ENCODE results near the gene CCDC190. TPM values are rescaled to one million over a fixed set of nuclear protein-coding genes. Genes with fewer than 3 reads are reported as not detected.

The CCDC190 gene
- total and polyA plus RNA-seq, 4 donors: 0.14 to 4.8 (median 0.20) TPM; not detected in 1

- no peaks in the 10 kb centered on the region for H3K27me3 ChIP-seq (ENCODE audit: control insufficient read depth, insufficient read depth, low read length)
- H3K9me3 ChIP-seq (ENCODE audit: control insufficient read depth, insufficient read depth, low read length): no peaks in the 10 kb centered on the region
- no peaks in the 10 kb centered on the region for H3K4me1 ChIP-seq (ENCODE audit: control insufficient read depth, insufficient read depth, low read length)
- WGBS (ENCODE audit: insufficient coverage): 27% methylated on average over 1 of the region's 1 CpG
- no peak overlapping the region for H3K27ac ChIP-seq (ENCODE audit: low read depth, low read length)
- no peak overlapping the region for H3K4me3 ChIP-seq (ENCODE audit: low read depth, low read length)
- no peaks in the 10 kb centered on the region for H3K36me3 ChIP-seq (ENCODE audit: control insufficient read depth, insufficient read depth, low read length)
- no peak for DNase-seq (ENCODE audit: low read depth in 4 of 6, low spot score in 6 of 6)
Observed at GRCh38 chr1:162859191-162859590, 1.8 kb downstream of the CCDC190 start.

GRCh38 chr1:162857850-162858249 is 3.1 kb downstream of the CCDC190 start:
- Histone ChIP-seq H3K27me3 (ENCODE audit: control insufficient read depth, insufficient read depth, low read length) (no peaks in the 10 kb centered on the region), H3K27ac (ENCODE audit: low read depth, low read length) (no peak overlapping the region), H3K36me3 (ENCODE audit: control insufficient read depth, insufficient read depth, low read length) (no peaks in the 10 kb centered on the region), H3K4me1 (ENCODE audit: control insufficient read depth, insufficient read depth, low read length) (no peaks in the 10 kb centered on the region), H3K4me3 (ENCODE audit: low read depth, low read length) (no peak overlapping the region), H3K9me3 (ENCODE audit: control insufficient read depth, insufficient read depth, low read length) (no peaks in the 10 kb centered on the region)
- no peak for DNase-seq (ENCODE audit: low read depth in 4 of 6, low spot score in 6 of 6)

DNA sequence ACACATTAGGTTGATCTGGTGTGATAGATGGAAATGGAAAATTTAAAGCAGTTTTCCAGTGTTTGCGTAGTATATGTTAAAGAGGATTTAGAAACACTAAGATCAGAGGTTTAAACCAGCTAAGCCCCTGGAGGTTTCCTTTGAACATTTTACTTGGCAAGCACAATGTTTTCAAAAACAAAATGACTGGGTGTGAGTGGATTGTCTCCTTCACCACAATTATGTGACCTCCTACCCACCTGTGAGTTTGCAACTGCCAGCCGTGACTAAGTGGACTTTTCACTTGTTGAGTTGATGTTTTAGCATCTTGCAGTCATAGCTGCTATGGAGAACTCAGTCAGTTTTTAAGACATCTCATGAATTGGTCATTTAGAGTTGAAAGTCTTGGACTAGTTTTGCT is 4.7 kb downstream of the CCDC190 start:
- H3K4me3 ChIP-seq (ENCODE audit: low read depth, low read length): no peak overlapping the region
- no peaks in the 10 kb centered on the region for H3K27me3 ChIP-seq (ENCODE audit: control insufficient read depth, insufficient read depth, low read length)
- H3K27ac ChIP-seq (ENCODE audit: low read depth, low read length): no peak overlapping the region
- WGBS (ENCODE audit: insufficient coverage): 100% methylated on average over 1 of the region's 2 CpGs
- no peaks in the 10 kb centered on the region for H3K4me1 ChIP-seq (ENCODE audit: control insufficient read depth, insufficient read depth, low read length)
- no peaks in the 10 kb centered on the region for H3K36me3 ChIP-seq (ENCODE audit: control insufficient read depth, insufficient read depth, low read length)
- no peak for DNase-seq (ENCODE audit: low read depth in 4 of 6, low spot score in 6 of 6)
- H3K9me3 ChIP-seq (ENCODE audit: control insufficient read depth, insufficient read depth, low read length): no peaks in the 10 kb centered on the region

GRCh38 chr1:162855461-162856150 is 5.4 kb downstream of the CCDC190 start:
- WGBS (ENCODE audit: insufficient coverage): no CpG with 5 or more reads among the region's 4 CpGs

DNA sequence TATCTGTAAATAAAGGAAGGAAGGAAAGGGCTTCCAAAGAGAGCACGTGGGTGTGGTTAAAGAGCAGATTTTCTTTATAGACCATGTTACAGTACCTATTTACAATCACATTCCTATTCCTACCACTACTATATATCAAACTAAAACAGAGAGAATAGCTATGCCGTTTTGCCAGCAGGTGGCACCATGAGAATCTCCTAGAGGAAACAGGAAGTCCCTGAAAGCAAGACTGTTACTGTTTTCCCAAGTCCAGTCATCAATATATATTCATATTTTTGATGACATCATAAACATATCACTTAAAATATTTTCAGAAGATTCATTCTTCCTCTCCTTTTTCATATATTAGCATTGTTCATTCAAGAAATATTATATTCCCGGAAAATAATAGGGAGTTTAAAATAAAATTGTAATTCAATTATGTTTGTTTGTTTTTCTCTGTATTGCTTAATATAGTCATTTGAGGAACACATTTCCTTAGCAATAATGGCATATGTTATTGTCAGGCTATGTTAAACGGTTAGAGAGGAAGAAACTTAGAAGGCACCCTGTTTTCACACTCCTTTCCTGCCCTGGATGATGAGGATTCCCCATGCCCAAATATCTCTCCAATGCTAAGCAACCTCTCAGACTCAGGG is 6.6 kb downstream of the CCDC190 start:
- Histone ChIP-seq H3K27me3 (ENCODE audit: control insufficient read depth, insufficient read depth, low read length) (no peaks in the 10 kb centered on the region), H3K4me3 (ENCODE audit: low read depth, low read length) (no peak overlapping the region), H3K4me1 (ENCODE audit: control insufficient read depth, insufficient read depth, low read length) (no peaks in the 10 kb centered on the region), H3K36me3 (ENCODE audit: control insufficient read depth, insufficient read depth, low read length) (no peaks in the 10 kb centered on the region), H3K9me3 (ENCODE audit: control insufficient read depth, insufficient read depth, low read length) (no peaks in the 10 kb centered on the region), H3K27ac (ENCODE audit: low read depth, low read length) (no peak overlapping the region)
- no CpG with 5 or more reads among the region's 4 CpGs for whole genome bisulfite sequencing (ENCODE audit: insufficient coverage)
- DNase-seq (ENCODE audit: low read depth in 4 of 6, low spot score in 6 of 6): peak in 5 of 6 donors; percentile 51 to 94 (median 57)

More at GRCh38 chr1:162855461-162856150, 5.4 kb downstream of the CCDC190 start:
- no peak overlapping the region for H3K27ac ChIP-seq (ENCODE audit: low read depth, low read length)
- H3K4me3 ChIP-seq (ENCODE audit: low read depth, low read length): no peak overlapping the region
- no peaks in the 10 kb centered on the region for H3K36me3 ChIP-seq (ENCODE audit: control insufficient read depth, insufficient read depth, low read length)
- no peaks in the 10 kb centered on the region for H3K27me3 ChIP-seq (ENCODE audit: control insufficient read depth, insufficient read depth, low read length)
- H3K4me1 ChIP-seq (ENCODE audit: control insufficient read depth, insufficient read depth, low read length): no peaks in the 10 kb centered on the region
- no peak for DNase-seq (ENCODE audit: low read depth in 4 of 6, low spot score in 6 of 6)
- no peaks in the 10 kb centered on the region for H3K9me3 ChIP-seq (ENCODE audit: control insufficient read depth, insufficient read depth, low read length)

- Histone ChIP-seq H3K36me3 (ENCODE audit: control insufficient read depth, insufficient read depth, low read length) (no peaks in the 10 kb centered on the region), H3K4me3 (ENCODE audit: low read depth, low read length) (no peak overlapping the region), H3K27me3 (ENCODE audit: control insufficient read depth, insufficient read depth, low read length) (no peaks in the 10 kb centered on the region), H3K9me3 (ENCODE audit: control insufficient read depth, insufficient read depth, low read length) (no peaks in the 10 kb centered on the region), H3K27ac (ENCODE audit: low read depth, low read length) (no peak overlapping the region), H3K4me1 (ENCODE audit: control insufficient read depth, insufficient read depth, low read length) (no peaks in the 10 kb centered on the region)
- DNase-seq (ENCODE audit: low read depth in 4 of 6, low spot score in 6 of 6): no peak
- 88% methylated on average over 1 of the region's 1 CpG for WGBS (ENCODE audit: insufficient coverage)
Observed at GRCh38 chr1:162851341-162851740, 9.6 kb downstream of the CCDC190 start.

DNA sequence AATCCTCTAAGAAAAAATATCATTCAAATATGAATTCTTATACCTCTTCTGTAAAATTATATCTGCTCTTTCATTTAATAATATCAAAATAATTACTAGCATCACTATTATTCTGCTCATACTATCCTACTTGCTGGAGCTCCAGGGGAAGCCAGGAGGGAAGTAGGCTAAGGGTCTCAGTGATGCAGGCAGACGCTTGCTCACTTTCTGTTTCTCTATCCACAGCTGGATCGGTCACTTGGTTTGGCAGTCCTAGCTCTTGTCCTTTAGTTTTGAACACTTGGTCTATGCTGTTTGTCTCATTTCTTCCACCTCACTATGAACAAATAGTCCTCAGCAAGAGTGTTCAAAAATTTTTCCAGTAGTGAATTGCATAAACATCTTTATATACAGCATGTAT is 11.3 kb downstream of the CCDC190 start:
- no peak for DNase-seq (ENCODE audit: low read depth in 4 of 6, low spot score in 6 of 6)
- Histone ChIP-seq H3K36me3 (ENCODE audit: control insufficient read depth, insufficient read depth, low read length) (no peaks in the 10 kb centered on the region), H3K9me3 (ENCODE audit: control insufficient read depth, insufficient read depth, low read length) (no peaks in the 10 kb centered on the region), H3K27ac (ENCODE audit: low read depth, low read length) (no peak overlapping the region), H3K4me3 (ENCODE audit: low read depth, low read length) (no peak overlapping the region), H3K27me3 (ENCODE audit: control insufficient read depth, insufficient read depth, low read length) (no peaks in the 10 kb centered on the region), H3K4me1 (ENCODE audit: control insufficient read depth, insufficient read depth, low read length) (no peaks in the 10 kb centered on the region)
- WGBS (ENCODE audit: insufficient coverage): 85% methylated on average over 2 of the region's 2 CpGs

DNA sequence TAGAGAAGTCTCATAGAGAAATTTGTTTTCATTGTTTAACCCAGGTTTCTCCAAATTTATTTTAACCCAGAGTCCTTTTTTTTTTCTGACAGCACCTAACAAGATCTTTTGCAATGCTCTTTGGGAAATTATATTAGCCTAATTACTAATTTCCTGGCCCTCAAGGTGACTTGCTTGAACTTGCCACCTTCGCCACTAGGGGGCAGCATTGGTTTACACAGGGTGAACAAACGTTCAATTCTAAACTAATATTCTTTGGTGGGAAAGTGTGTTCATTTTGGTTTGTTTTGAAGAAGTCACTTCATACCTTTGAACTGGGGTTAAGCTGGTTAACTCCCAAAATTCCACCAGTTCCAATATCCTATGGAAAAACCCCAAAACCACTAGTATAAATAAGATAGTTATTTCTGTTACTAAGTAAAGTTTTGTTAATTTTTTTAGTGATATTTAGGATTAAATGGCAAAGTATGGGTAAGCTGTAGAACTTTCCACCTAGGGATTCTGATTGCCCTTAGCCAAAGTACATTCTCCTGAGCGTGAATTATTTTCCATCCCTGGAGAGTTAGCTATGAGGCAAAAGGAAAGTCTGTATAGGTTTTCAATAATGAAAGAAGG is 13.0 kb downstream of the CCDC190 start:
- Histone ChIP-seq H3K4me1 (ENCODE audit: control insufficient read depth, insufficient read depth, low read length) (no peaks in the 10 kb centered on the region), H3K4me3 (ENCODE audit: low read depth, low read length) (no peak overlapping the region), H3K27ac (ENCODE audit: low read depth, low read length) (no peak overlapping the region), H3K9me3 (ENCODE audit: control insufficient read depth, insufficient read depth, low read length) (no peaks in the 10 kb centered on the region), H3K27me3 (ENCODE audit: control insufficient read depth, insufficient read depth, low read length) (no peaks in the 10 kb centered on the region), H3K36me3 (ENCODE audit: control insufficient read depth, insufficient read depth, low read length) (no peaks in the 10 kb centered on the region)
- no CpG with 5 or more reads among the region's 3 CpGs for WGBS (ENCODE audit: insufficient coverage)
- DNase-seq (ENCODE audit: low read depth in 4 of 6, low spot score in 6 of 6): peak in 5 of 6 donors; percentile 47 to 93 (median 69)

DNA sequence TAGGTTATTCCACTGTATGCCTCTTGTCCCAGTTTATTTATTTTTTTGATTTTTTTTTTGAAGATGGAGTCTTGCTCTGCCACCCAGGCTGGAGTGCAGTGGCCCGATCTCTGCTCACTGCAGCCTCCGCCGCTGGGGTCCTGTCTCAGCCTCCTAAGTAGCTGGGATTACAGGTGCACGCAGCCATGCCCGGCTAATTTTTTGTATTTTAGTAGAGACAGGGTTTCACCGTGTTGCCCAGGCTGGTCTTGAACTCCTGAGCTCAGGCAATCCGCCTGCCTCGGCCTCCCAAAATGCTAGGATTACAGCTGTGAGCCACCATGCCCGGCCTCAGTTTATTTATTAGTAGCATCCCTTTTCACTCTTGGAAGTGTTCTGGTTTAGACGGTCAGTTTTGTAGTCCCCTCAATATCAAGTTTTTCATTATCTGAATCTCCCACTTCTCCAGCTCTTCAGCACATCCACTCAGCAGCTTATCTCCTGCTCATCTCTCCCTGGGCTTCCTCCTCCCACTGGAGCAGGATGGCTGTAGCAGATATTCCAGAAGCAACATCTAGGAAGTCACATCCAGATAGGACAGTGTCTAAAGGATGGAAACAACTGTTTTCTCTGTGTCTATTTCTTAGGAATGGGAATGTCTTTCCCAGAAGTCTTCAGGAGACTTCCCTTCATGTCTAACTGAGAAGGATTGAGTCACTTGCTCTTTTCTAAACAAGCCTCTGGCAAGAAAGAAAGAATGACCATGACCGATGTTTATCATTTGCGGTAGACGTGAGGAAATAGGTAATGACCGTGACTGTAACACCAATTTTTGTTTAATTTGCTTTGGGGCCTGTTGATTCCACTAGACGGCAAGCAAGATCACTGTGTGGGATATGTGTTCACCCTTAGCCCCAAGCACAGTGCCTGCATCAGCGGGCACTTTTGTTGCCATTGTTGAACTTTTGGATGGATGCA is 14.4 kb downstream of the CCDC190 start:
- Histone ChIP-seq H3K9me3 (ENCODE audit: control insufficient read depth, insufficient read depth, low read length) (no peaks in the 10 kb centered on the region), H3K4me3 (ENCODE audit: low read depth, low read length) (no peak overlapping the region), H3K27ac (ENCODE audit: low read depth, low read length) (no peak overlapping the region), H3K4me1 (ENCODE audit: control insufficient read depth, insufficient read depth, low read length) (no peaks in the 10 kb centered on the region), H3K36me3 (ENCODE audit: control insufficient read depth, insufficient read depth, low read length) (no peaks in the 10 kb centered on the region), H3K27me3 (ENCODE audit: control insufficient read depth, insufficient read depth, low read length) (no peaks in the 10 kb centered on the region)
- no peak for DNase-seq (ENCODE audit: low read depth in 4 of 6, low spot score in 6 of 6)
- WGBS (ENCODE audit: insufficient coverage): 86% methylated on average over 11 of the region's 16 CpGs

All from spinal cord (tissue), 10 donors.